ENCODE results near the gene SNX2.

SNX2 gene

GRCh38 chr5:122773619-122774018, 1.3 kb upstream of the SNX2 start:
- DNase-seq: no peak

GRCh38 chr5:122774519-122774860, 390 bp upstream of the SNX2 start:
- no peak for DNase-seq

- peak; percentile 5 to 11 for DNase-seq
Measured at GRCh38 chr5:122775550-122776542, 966 bp downstream of the SNX2 start.

GRCh38 chr5:122778157-122778556, 3.3 kb downstream of the SNX2 start:
- no peak for DNase-seq

- DNase-seq: no peak
Measured at GRCh38 chr5:122779451-122779850, 4.6 kb downstream of the SNX2 start.

- no peak for DNase-seq
Measured at GRCh38 chr5:122780296-122780695, 5.4 kb downstream of the SNX2 start.

- DNase-seq: no peak
Measured at GRCh38 chr5:122781465-122781864, 6.6 kb downstream of the SNX2 start.

- DNase-seq: no peak
Measured at GRCh38 chr5:122785294-122785693, 10.4 kb downstream of the SNX2 start.

- no peak for DNase-seq
Measured at GRCh38 chr5:122788371-122788770, 13.5 kb downstream of the SNX2 start.

GRCh38 chr5:122788996-122789395, 14.1 kb downstream of the SNX2 start:
- DNase-seq: no peak

- no peak for DNase-seq
Measured at GRCh38 chr5:122789461-122790171, 14.7 kb downstream of the SNX2 start.

GRCh38 chr5:122790354-122791103, 15.6 kb downstream of the SNX2 start:
- no peak for DNase-seq

- no peak for DNase-seq
Measured at GRCh38 chr5:122805481-122805880, 30.6 kb downstream of the SNX2 start.

- no peak for DNase-seq
Measured at GRCh38 chr5:122810405-122810804, 35.5 kb downstream of the SNX2 start.

GRCh38 chr5:122815218-122815767, 40.4 kb downstream of the SNX2 start:
- DNase-seq: no peak

GRCh38 chr5:122816756-122817155, 41.9 kb downstream of the SNX2 start:
- no peak for DNase-seq

GRCh38 chr5:122831984-122832383, 57.1 kb downstream of the SNX2 start:
- no peak for DNase-seq

- DNase-seq: no peak
Measured at GRCh38 chr5:122835681-122836080, 60.8 kb downstream of the SNX2 start.

GRCh38 chr5:122836947-122837346, 62.1 kb downstream of the SNX2 start:
- DNase-seq: no peak

GRCh38 chr5:122839731-122840130, 64.9 kb downstream of the SNX2 start:
- DNase-seq: no peak

- no peak for DNase-seq
Measured at GRCh38 chr5:122842016-122842580, 67.2 kb downstream of the SNX2 start.

- no peak for DNase-seq
Measured at GRCh38 chr5:122844136-122844909, 69.4 kb downstream of the SNX2 start.

Measured in CD4-positive, alpha-beta T cell treated with Interleukin-1 beta for 1 hour (primary cell).